SH-SY5Y (cell line): ENCODE data around the gene TCAIM.

Experiments
- GATA2 ChIP-seq: IDR thresholded peaks from 2 replicates; pipeline ENCODE4 v1.6.1; 2011; ENCODE audit warnings: mild to moderate bottlenecking, low read depth, low read length
- GATA3 ChIP-seq: IDR thresholded peaks from 2 replicates; pipeline ENCODE4 v1.6.1; 2011; ENCODE audit warnings: low read depth, mild to moderate bottlenecking, low read length, moderate library complexity

The TCAIM gene

DNA sequence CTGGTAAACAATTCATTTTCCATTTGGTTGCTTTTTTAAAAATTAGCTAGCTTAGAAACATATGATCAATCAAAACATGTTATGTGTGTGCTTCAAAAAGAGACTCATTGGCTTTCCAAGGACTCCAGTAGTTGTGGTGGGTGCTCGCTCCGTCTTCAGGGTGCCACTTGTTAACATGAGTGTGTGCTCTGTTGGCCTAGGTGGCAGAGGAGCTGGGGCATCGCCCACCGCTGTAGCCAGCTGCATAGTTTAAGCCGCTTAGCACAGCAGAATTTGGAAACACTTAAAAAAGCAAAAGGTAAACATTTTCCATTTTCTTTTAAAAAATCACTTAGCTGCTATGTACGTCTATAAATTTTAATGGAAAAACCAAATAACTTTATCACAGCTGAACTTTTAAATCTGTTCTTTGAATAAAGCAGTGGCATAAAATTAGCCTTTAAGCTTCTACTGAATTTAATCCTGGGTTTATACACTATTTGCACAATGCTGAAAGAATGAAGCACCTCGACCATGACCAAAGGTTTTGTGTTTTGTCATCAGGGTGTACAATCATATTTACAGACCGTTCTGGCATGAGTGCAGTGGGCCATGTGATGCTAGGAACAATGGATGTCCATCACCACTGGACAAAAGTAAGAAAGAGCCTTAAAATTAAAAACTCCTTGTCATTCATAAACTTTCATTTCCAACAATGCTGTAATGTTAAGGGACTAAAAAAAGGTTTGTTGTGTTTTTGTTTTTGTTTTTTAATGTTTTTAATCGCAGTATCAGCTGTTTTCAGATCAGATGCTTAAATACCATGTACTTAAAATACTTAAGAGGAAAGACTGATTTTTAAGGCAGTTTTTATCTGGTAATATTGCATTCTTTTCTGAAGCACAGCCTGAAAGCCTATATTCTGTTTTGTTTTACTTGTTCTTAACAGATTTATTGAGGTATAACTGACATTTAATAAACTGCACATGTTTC, 57.9 kb downstream of the TCAIM start:
- TF ChIP-seq GATA3 (no peak), GATA2 (no peak)

DNA sequence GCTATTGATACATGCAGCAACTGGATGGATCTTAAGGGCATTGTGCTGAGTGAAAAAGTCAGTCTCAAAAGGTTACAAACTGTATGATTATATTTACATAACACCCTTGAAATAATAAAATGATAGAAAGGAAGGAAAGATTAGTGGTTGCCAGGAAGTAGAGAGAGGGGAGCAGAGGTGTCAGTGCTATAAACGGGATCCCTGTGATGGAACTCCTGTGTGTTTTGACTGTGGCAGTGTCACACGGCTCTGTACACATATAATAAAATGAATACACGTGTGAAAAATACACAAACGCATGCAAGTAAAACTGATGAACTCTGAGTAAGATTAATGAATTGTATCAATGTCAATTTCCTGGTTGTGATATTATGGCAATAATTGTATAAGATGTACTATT, 60.3 kb downstream of the TCAIM start:
- TF ChIP-seq GATA2 (no peak), GATA3 (no peak)

DNA sequence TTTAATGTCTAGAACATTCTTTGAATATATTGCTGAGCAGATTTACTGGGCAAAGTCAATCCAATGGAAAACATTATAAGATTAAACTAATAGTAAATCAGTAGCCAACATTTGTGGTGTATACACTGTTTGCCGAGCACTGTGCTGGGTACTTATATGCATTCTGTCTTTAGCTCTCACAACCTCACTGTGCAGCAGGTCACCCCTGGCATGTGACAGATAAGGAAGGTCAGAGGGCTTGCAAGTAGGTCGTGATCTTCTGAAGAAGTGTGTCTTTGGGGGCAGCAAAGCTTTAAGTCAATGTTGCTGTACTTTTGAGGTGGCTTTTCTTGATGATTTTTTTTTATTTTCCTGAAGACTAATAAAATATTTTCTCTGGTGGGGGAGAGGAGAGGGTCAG, 62.2 kb downstream of the TCAIM start:
- TF ChIP-seq GATA3 (no peak), GATA2 (no peak)

DNA sequence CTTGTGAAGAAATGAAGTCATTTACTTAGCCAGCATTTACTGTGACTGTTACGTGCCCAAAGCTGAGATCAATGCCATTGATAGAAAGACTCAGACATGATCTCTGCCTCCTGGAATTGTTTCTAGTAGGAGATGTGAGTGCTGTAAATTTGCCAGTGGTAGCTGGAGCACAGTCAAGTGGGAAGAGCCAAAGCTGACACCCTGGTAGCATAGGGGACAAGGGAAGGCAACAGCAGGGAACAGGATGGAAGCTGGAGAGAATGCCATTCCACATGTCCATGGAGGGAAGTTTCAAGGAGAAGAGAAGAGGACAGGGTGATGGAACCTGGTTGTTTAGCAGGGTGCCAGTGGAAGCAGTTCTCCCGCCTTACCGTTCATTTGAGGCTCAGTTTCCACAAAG, 64.0 kb downstream of the TCAIM start:
- no peak for TF ChIP-seq GATA3
- no peak for TF ChIP-seq GATA2

DNA sequence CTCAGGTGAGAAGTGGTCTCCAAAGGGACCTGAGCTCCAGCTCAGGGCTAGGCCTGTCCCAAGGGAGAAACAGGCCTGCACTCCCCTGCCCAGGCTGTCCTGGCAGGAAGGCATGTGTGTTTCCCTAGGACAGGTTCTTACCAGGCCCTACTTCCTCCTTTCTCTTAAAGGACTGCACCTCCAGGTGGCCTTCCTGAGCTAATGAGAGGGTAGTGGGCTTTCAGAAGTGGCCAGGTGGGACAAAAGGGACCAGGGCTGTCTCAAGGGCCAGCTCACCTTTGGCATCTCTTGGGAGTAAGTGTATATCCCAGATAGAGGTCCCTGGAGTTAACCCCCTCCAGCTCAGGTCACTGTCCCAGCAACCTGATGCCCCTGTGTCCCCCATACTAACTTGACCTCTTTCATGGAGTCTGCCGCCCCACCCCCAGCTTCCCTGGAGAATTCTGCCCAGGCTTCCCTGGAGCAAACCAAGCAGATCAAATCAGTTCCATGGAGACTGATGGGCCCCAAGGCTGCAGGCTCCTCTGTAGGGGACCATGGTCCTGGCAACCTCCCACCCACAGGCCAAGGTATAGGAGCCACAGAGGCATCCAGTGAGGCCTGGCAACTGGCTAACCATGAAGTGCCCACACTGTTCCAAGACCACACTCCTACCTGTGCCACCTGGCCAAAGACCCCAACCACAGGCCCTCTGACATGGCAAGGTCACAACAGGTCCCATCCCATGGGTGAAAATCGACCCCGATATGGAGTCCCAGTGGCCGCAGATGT, 71.3 kb downstream of the TCAIM start:
- TF ChIP-seq GATA2 (no peak), GATA3 (no peak)

DNA sequence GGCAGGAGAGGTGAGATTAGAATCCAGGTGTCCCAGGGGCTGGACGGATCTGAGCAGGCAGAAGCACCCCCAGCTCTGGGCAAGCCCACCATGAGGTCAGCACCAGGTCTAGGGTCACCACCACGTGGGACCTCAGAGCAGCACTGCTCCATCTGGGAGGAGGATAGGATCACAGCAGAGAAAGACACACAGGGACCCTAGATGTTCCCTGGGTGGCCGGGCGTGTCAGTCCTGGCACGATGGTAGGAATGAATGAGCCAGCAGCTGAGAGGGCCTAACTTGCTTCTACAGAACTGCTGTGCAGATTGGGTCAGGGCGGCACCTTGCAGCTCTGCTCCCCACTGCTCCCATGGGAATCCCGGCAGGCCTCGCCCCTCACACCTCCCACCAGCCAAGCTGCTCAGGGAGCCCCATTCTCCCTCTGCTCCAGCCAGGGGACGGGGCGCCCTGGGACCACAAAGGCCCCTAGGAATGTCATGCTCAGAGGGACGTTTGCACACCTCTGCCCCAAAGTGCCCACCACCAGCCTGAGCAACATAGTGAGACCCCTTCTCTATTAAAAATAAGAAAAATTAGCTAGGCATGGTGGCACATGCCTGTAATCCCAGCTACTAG, 72.6 kb downstream of the TCAIM start:
- TF ChIP-seq GATA2 (no peak), GATA3 (no peak)

DNA sequence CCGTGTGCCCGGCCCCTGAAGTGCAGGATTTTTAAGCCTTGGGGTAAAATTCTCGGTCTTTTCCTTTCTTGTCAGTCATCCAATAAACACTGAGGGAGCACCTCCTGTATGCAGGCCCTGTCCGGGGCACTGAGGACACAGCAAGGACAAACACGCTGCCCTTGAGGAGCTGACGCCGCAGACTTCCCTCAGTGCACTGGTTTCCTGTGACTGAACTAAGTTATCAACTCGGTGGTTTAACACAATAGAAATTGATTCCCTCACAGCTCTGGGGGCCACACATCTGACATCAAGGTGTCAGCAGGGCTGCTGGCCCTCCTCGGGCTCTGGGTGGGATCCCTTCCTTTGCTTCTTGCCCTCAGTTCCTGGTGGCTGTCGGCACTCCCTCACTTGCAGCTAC, 73.8 kb downstream of the TCAIM start:
- TF ChIP-seq GATA3 (no peak), GATA2 (no peak)

DNA sequence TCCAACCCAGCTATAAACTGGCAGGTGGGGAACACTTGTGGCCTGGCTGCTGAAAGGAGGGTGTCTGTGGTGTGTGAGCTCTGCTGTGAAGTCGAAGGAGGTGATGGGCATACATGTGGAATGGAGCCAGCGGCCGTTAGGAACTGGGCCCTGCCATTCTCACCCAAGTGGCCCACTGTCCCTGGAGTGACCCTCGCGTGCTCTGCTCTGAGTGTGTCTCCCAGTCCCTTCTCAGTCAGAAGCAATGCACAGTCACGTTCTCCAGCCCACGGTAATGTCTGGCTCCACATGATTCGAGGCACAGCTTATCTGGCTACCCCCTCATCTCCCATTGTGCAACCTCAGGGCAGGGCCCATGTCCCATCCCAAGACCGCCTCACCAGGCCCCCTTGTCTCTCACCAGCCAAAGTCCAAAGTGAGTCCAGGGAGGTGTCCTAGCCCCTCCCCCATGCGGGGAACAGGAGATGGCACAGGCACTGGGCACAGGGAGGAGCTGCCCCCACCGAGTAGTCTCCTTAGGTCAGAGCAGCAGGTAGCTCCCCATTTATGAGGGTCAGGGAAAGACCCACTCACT, 76.0 kb downstream of the TCAIM start:
- no peak for TF ChIP-seq GATA3
- TF ChIP-seq GATA2, result no peak

DNA sequence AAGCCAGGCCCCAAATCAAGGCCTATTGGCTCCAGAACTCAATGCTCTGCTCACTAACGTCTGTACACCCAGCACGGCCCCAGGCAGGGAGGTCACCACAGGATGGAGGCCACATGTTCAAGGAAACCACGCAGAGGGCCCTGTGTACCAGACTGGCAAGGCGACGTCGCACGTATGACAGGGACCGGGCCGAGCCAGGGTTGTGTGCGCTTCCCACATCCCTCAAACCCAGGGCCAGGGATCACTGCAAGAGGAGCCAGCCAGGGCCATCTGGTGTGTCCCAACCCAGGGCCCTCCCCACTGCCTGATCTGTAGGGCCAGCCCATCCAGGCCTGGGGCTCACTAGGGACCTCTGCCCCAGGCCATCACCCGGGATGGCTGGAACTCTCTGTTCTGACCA, 76.9 kb downstream of the TCAIM start:
- TF ChIP-seq GATA2 (no peak), GATA3 (no peak)

DNA sequence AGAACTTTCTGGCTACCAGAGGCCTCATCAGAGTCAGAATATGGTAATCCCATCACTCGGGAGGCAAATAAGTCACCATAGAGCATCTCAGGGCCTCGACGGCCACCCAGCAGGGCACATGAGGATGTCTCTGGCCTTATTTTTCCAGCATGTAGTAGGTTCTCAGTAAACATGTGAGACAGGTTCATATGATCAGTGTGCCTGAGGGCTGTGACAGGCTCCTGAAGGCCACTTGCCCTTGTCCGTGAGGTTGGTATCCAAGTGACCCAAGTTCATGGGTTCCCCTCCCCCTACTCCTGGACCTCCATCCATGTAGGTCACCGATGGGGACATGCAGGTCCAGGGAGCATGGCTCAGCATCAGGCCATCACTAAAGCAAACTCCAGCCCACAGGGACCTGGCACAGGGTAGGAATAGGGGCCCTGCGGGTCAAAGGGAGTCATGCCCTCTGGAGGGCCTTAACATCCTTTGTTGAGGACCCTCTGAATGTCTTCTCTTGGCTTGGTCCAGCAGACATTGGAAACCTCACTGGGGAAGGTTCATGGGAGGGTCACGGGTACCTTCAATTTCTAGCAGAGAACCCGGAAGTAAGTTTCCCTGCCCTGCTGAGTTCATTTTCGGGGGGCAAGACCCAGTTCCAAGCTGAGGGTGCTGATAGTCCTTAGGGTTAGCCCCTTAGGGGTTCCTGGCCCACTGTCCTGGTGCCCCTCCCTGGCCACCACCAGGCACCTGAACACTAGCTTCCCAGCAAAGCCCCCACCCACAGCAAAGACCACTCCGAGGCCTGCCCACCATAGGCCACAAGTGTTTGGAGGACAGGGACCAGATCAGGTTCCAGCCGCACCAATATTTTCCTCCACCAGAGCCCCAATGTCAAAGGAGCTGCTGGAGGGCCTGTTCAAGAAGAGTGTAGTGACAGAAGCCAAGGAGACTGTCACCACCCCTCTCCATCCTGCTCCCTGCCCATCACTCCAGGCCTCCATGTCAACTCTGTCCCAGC, 77.8 kb downstream of the TCAIM start:
- no peak for TF ChIP-seq GATA3
- TF ChIP-seq GATA2, result no peak

DNA sequence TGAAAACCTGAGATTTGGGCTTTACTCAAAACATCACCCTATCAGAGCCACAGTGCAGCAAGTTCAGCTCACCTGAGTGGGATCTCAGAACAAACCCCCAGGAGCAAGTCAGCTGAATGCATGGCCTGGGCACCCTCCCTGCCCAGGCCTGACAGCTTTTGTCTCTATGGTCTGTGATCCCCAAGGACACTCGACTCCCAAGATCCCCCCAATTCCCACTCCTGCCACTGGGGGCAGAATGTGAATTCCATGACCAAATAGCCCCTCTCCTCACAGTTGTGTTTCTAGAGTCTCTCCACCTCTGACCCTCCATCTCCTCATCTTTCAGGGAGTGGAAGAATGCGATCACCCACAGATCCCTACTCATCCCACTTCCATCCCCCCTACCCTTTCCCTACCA, 80.0 kb downstream of the TCAIM start:
- TF ChIP-seq GATA2, result no peak
- TF ChIP-seq GATA3, result no peak

DNA sequence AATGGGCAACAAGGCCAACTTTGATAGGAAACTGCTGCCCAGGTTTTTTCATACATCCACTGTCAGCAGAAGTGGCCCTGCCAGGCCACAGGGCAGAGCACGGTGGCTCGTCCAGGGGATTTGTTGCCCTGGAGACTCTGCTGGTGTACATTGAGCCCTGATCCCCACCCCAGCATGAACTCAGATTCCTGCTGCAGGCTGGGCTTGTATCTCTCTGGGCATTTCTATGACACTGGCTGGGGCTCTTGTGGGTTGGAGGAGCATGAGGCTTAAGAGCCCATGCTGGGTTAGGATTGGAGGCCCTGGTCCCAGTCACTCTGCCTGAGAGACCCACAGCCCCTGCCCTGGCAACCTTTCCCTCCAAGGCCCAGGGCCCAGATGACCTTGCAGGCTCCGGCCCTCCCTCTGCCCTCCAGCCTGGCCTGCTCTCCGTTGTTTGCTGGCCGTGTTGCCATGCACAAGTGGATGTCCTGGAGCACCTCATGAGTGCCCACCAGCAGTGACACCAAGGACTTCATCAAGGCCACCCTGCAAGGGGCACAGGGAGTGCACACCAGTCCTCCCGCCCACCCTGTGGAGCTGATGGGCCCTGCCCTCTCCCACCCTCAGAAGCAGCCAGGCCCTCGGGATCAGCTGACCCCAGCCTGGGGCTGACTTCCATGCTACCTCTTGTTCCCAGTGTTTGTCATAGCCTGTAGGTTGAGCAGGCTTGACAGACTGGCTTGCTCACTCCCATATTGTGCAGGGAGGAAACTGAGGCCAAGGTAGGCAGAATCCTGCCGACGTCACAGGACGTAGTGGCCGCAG, 80.8 kb downstream of the TCAIM start:
- TF ChIP-seq GATA2 (no peak), GATA3 (no peak)
